NB4 (cell line): ENCODE measurements around the gene DOCK2.

Experiments
- CTCF ChIP-seq: IDR thresholded peaks from one replicate; pipeline ENCODE4 v1.5.1; 2012; ENCODE audit warnings: low read depth, low read length
- MYC ChIP-seq: IDR thresholded peaks from 2 replicates; pipeline ENCODE4 v1.6.1; 2011; ENCODE audit warnings: low read depth, low read length
- POLR2A ChIP-seq: IDR thresholded peaks from 2 replicates; pipeline ENCODE4 v1.6.1; 2011; ENCODE audit warnings: mild to moderate bottlenecking; ENCODE audit not compliant: insufficient read length; ENCODE audit errors: extremely low read depth

GRCh38 chr5:169973056-169973455 is 336.0 kb downstream of the DOCK2 start:
- TF ChIP-seq POLR2A, result no peak
- TF ChIP-seq CTCF, result no peak
- TF ChIP-seq MYC, result no peak
